OCI-LY1 (cell line): ENCODE measurements around the gene IFITM10.

Experiments used
- H2AFZ ChIP-seq: fragments of 200-600 bp; sonication (generic), shearing (Covaris generic); 2 replicates; pipeline ENCODE4 v1.6.0; 2014; ENCODE audit warnings: antibody characterized with exemption, mild to moderate bottlenecking, low read length
- H3F3A ChIP-seq: fragments of 200-600 bp; sonication (generic), shearing (Covaris generic); 2 replicates; pipeline ENCODE4 v1.6.0; 2014; ENCODE audit warnings: mild to moderate bottlenecking, antibody characterized with exemption, low read length, moderate library complexity; ENCODE audit not compliant: insufficient read depth
- H3K27ac ChIP-seq: fragments of 200-600 bp; sonication (generic); 2 replicates; pipeline ENCODE4 v1.5.1; 2014; ENCODE audit warnings: low read length, mixed run types, mild to moderate bottlenecking, low read depth; ENCODE audit not compliant: poor library complexity, severe bottlenecking
- H3K27me3 ChIP-seq: fragments of 200-600 bp; sonication (generic); 2 replicates; pipeline ENCODE4 v1.6.0; 2014; ENCODE audit warnings: antibody characterized with exemption, mild to moderate bottlenecking, low read length, moderate library complexity; ENCODE audit not compliant: insufficient read depth
- H3K36me3 ChIP-seq: fragments of 200-600 bp; sonication (generic); 2 replicates; pipeline ENCODE4 v1.6.1; 2014; ENCODE audit warnings: mild to moderate bottlenecking, antibody characterized with exemption, low read length, moderate library complexity, mixed read lengths; ENCODE audit not compliant: insufficient read depth
- H3K4me1 ChIP-seq: fragments of 200-600 bp; sonication (generic); 2 replicates; pipeline ENCODE4 v1.5.1; 2014; ENCODE audit warnings: mild to moderate bottlenecking, low read length, moderate library complexity; ENCODE audit not compliant: insufficient read depth, severe bottlenecking
- H3K4me2 ChIP-seq: fragments of 200-600 bp; sonication (generic), shearing (Covaris generic); 2 replicates; pipeline ENCODE4 v1.6.1; 2014; ENCODE audit warnings: low read length
- H3K4me3 ChIP-seq: fragments of 200-600 bp; sonication (generic); 2 replicates; pipeline ENCODE4 v1.5.1; 2014; ENCODE audit warnings: low read length, low read depth, mild to moderate bottlenecking, mixed read lengths; ENCODE audit not compliant: poor library complexity, severe bottlenecking
- H3K79me2 ChIP-seq: fragments of 200-600 bp; shearing (Covaris generic); 2 replicates; pipeline ENCODE4 v1.6.1; 2016; ENCODE audit warnings: mixed run types, low read length, mixed read lengths; ENCODE audit not compliant: insufficient read depth
- H3K9ac ChIP-seq: fragments of 200-600 bp; sonication (generic), shearing (Covaris generic); 2 replicates; pipeline ENCODE4 v1.6.1; 2014; ENCODE audit warnings: mild to moderate bottlenecking, low read length, mixed read lengths
- H3K9me2 ChIP-seq: fragments of 200-600 bp; sonication (generic), shearing (Covaris generic); 2 replicates; pipeline ENCODE4 v1.6.1; 2014; ENCODE audit warnings: low read depth, mild to moderate bottlenecking, low read length, mixed read lengths
- H3K9me3 ChIP-seq: fragments of 200-600 bp; shearing (Covaris generic); 2 replicates; pipeline ENCODE4 v1.6.1; 2014; ENCODE audit warnings: low read length, mixed read lengths
- H4K20me1 ChIP-seq: fragments of 200-600 bp; sonication (generic), shearing (Covaris generic); 2 replicates; pipeline ENCODE4 v1.6.0; 2016; ENCODE audit warnings: mild to moderate bottlenecking, low read length; ENCODE audit not compliant: insufficient read depth
- CTCF ChIP-seq: fragments of 200-600 bp; sonication (generic), shearing (Covaris generic); IDR thresholded peaks from 2 replicates; pipeline ENCODE4 v1.5.1; 2017; ENCODE audit warnings: mild to moderate bottlenecking, antibody characterized with exemption, low read length, moderate library complexity, mixed read lengths
- EZH2 ChIP-seq: fragments of 200-600 bp; sonication (generic), shearing (Covaris generic); IDR thresholded peaks from 2 replicates; pipeline ENCODE4 v1.8.0; 2017; ENCODE audit warnings: borderline replicate concordance, mixed run types, mild to moderate bottlenecking, antibody characterized with exemption, low read length, moderate library complexity, mixed read lengths

The IFITM10 gene

DNA sequence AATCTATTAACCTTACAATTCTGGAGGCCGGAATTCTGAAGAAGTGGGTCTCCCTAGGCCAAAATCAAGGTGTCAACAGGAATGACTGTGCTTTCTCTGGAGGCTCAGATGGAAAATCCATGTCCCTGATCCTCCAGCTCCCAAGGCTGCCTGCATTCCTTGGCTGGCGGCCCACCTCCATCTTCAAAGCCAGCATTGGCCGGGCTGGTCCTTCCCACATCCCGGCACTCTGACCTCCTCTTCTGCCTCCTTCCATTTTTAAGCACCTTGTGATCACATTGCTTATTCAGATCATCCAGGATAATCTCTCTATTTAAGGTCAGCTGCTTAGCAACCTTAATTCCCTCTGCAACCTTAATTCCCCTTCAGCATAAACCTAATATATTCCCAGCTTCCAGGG lies 36.1 kb upstream of the IFITM10 start:
- H3K4me3 ChIP-seq, result no peak overlapping the region
- no peaks in the 10 kb centered on the region for H3K4me1 ChIP-seq
- H3F3A ChIP-seq, result no peaks in the 10 kb centered on the region
- H3K27ac ChIP-seq, result no peak overlapping the region
- no peaks in the 10 kb centered on the region for H3K9me2 ChIP-seq
- no peak overlapping the region for H2AFZ ChIP-seq
- H3K79me2 ChIP-seq, result no peaks in the 10 kb centered on the region
- no peaks in the 10 kb centered on the region for H3K9me3 ChIP-seq
- H4K20me1 ChIP-seq, result no peaks in the 10 kb centered on the region
- no peak for TF ChIP-seq EZH2
- no peak overlapping the region for H3K9ac ChIP-seq
- no peak overlapping the region for H3K4me2 ChIP-seq
- no peaks in the 10 kb centered on the region for H3K36me3 ChIP-seq
- H3K27me3 ChIP-seq, result no peaks in the 10 kb centered on the region; the same call in 1 of the 2 replicates

- Histone ChIP-seq H4K20me1 (no peaks in the 10 kb centered on the region), H3F3A (no peaks in the 10 kb centered on the region), H3K4me3 (no peak overlapping the region), H3K9me3 (no peaks in the 10 kb centered on the region), H3K27me3 (no peaks in the 10 kb centered on the region; the same call in 1 of the 2 replicates), H3K27ac (no peak overlapping the region), H3K9me2 (no peaks in the 10 kb centered on the region), H3K79me2 (no peaks in the 10 kb centered on the region), H3K4me1 (no peaks in the 10 kb centered on the region), H2AFZ (no peak overlapping the region), H3K4me2 (no peak overlapping the region), H3K9ac (no peak overlapping the region), H3K36me3 (no peaks in the 10 kb centered on the region)
- TF ChIP-seq CTCF, result no peak
- no peak for TF ChIP-seq EZH2
These were observed 35.5 kb upstream of the IFITM10 start for GRCh38 chr11:1785749-1786413.

DNA sequence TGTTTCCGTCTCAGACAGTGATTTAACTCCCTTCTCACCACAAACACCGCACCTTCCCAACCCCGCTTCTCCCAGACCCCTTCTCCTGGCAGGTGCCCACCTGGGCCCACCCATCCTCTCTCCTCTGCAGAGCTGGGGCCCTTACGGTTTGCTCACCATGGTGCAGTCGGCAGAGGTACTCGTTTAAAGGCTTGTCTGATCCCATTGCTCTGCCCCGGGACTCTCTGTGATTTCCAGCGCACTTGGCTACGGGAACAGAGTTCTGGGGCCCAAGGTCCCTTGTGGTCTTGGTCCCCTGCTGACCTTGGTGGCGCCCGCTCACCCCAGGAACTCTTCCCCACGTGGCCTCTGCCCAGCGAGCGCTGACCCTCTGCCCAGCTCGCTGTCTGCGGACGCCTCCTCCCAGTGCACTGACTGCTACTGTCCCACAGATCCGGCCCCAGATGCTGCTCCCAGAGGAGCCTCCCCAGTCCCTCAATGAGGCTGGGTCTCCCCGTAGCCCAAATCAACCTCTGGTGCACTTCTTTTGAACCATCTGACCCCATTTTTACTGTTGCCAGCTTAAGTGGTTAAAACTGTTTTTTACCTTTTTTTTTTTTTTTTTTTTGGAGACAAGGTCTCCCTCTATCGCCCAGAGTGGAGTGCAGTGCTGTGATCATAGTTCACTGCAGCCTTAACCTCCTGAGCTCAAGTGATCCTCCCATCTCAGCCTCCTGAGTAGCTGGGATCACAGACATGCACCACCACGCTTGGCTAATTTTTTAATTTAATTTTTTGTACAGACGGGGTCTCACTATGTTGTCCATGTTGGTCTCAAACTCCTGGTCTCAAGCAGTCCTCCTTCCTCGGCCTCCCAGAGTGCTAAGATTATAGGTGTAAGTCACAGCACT lies 34.6 kb upstream of the IFITM10 start:
- no peak overlapping the region for H3K9ac ChIP-seq
- H2AFZ ChIP-seq, result no peak overlapping the region
- H3K4me1 ChIP-seq, result no peaks in the 10 kb centered on the region
- TF ChIP-seq EZH2, result no peak
- no peak for TF ChIP-seq CTCF
- H3K36me3 ChIP-seq, result no peaks in the 10 kb centered on the region
- H4K20me1 ChIP-seq, result no peaks in the 10 kb centered on the region
- no peak overlapping the region for H3K27ac ChIP-seq
- H3F3A ChIP-seq, result no peaks in the 10 kb centered on the region
- no peak overlapping the region for H3K4me3 ChIP-seq
- H3K9me2 ChIP-seq, result no peaks in the 10 kb centered on the region
- no peaks in the 10 kb centered on the region for H3K79me2 ChIP-seq
- H3K9me3 ChIP-seq, result no peaks in the 10 kb centered on the region
- no peak overlapping the region for H3K4me2 ChIP-seq
- H3K27me3 ChIP-seq, result no peaks in the 10 kb centered on the region; the same call in 1 of the 2 replicates
